Activated CD8-positive, alpha-beta T cell treated with anti-CD3 and anti-CD28 coated beads, Interleukin-2, amount 10 ng/mL, durations not matched to agents 7 days and 5 days (primary cell): Measurements from ENCODE around the gene CELF4. TPM values are rescaled to one million over a fixed set of nuclear protein-coding genes. Genes with fewer than 3 reads are reported as not detected.

Experiments used
- ATAC-seq: fragments of 150-1000 bp; cut with Tn5 transposase; one replicate; pipeline ENCODE4 v1.10.0; 2021; ENCODE audit warnings: moderate library complexity
- CTCF ChIA-PET: fragments of 350-600 bp; sonication (Branson Sonifier 250); formaldehyde crosslinking; loops from one replicate; lab custom pipeline; 2021; ENCODE audit warnings: antibody characterized with exemption; lab: Charles Lee
- POLR2A ChIA-PET: fragments of 350-600 bp; sonication (Branson Sonifier 250); formaldehyde crosslinking; loops from one replicate; lab custom pipeline; 2021; ENCODE audit warnings: antibody characterized with exemption; lab: Charles Lee
- DNase-seq: peaks from one replicate; pipeline ENCODE4 v3.0.0-alpha.2; 2020
- H3K27ac Mint-ChIP-seq: one replicate; pipeline ENCODE4 v1.8.0; 2021; ENCODE audit warnings: mild to moderate bottlenecking, mixed read lengths
- H3K27me3 Mint-ChIP-seq: one replicate; pipeline ENCODE4 v1.8.0; 2021; ENCODE audit warnings: low read depth, mixed read lengths
- H3K36me3 Mint-ChIP-seq: one replicate; pipeline ENCODE4 v1.8.0; 2021; ENCODE audit warnings: low read depth, mixed read lengths
- H3K4me1 Mint-ChIP-seq: one replicate; pipeline ENCODE4 v1.8.0; 2021; ENCODE audit warnings: low read depth, mixed read lengths
- H3K4me3 Mint-ChIP-seq: one replicate; pipeline ENCODE4 v1.8.0; 2021; ENCODE audit warnings: mild to moderate bottlenecking, mixed read lengths
- H3K9me3 Mint-ChIP-seq: one replicate; pipeline ENCODE4 v1.8.0; 2022; ENCODE audit warnings: mixed read lengths; ENCODE audit not compliant: insufficient read depth
- total RNA-seq, 2 experiments: library from RNA; stranded (reverse); gene quantifications; one replicate each; pipeline ENCODE4 v1.2.3, GENCODE V29; 2021

CELF4 gene
- total RNA-seq, 2 experiments from 2014 or later: not detected

DNA sequence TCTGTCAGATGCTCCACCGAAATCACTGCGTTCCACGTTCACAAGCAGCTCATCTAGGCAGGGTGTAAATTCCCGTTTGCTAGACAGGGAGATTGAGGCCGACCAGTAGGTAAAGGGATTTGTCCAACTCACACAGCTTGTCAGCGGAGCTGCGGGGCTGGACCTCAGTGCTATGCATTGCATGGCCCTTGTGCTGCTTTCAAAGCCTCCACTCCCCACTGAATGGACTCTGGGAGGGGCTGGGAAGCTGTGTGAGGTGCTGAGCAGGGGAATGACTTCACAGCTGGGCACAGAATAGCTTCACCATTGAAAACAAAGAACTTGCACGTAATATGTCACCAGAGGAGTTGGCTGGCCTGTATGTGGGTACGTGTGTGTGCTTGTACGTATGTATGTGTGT is 21.4 kb downstream of the CELF4 start:
- ATAC-seq (no peak), DNase-seq (no peak)
- Mint-ChIP-seq H3K27ac (no peak overlapping the region), H3K27me3 (peaks cover 4% of the 10 kb centered on the region), H3K4me1 (no peaks in the 10 kb centered on the region), H3K36me3 (no peaks in the 10 kb centered on the region), H3K9me3 (no peaks in the 10 kb centered on the region), H3K4me3 (no peak overlapping the region)
- ChIA-PET POLR2A (no interaction called here), CTCF (interaction anchor here (0.7 kb wide), 1 partner anchor 92 kb away, joined by 3 read pairs; no protein-coding TSS in a partner anchor)

DNA sequence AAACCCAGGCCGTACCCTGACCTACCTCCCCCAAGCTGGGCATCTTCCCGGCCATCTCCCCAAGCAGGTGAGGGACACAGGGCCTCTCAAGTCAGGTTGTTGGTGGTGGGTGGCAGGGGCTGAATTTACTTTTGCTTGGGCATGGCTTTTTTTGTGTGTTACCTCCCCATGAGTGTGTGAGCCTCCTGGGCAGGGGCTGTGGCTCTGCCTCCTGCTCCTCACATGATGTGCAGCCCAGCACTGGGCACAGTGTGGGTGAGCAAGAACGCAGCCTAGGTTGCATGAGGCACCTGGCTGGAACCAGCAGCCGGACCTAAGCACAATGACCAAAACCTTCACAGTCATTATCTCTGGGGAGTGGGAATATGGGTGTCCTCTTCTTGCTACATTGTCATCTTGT is 22.3 kb downstream of the CELF4 start:
- no peak for ATAC-seq
- peaks cover 4% of the 10 kb centered on the region for H3K27me3 Mint-ChIP-seq
- H3K4me3 Mint-ChIP-seq: no peak overlapping the region
- no peak overlapping the region for H3K27ac Mint-ChIP-seq
- DNase-seq: no peak
- ChIA-PET CTCF (no interaction called here), POLR2A (no interaction called here)
- H3K36me3 Mint-ChIP-seq: no peaks in the 10 kb centered on the region
- H3K4me1 Mint-ChIP-seq: no peaks in the 10 kb centered on the region
- no peaks in the 10 kb centered on the region for H3K9me3 Mint-ChIP-seq

DNA sequence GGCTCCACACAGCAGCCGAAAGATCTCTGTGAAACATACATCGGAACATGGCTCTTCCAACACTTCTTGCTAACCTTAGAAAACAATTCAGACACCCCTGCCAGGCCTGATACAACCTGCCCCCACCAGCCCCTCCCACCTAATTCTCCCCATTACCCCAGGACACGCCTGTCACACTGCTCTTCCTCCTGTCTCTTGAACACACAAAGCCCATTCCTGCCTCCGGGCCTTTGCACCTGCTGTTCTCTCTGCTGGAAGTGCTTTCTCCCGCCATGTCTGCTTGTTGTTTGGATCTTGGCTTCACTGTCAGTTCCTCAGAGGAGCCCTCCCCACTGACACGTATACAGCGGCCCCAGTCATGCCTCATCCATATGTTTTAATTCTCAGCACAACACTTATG is 24.1 kb downstream of the CELF4 start:
- DNase-seq (no peak), ATAC-seq (no peak)
- H3K27me3 Mint-ChIP-seq: peaks cover 4% of the 10 kb centered on the region
- H3K4me3 Mint-ChIP-seq: no peak overlapping the region
- no peak overlapping the region for H3K27ac Mint-ChIP-seq
- ChIA-PET CTCF (no interaction called here), POLR2A (no interaction called here)
- H3K36me3 Mint-ChIP-seq: no peaks in the 10 kb centered on the region
- no peaks in the 10 kb centered on the region for H3K4me1 Mint-ChIP-seq
- H3K9me3 Mint-ChIP-seq: no peaks in the 10 kb centered on the region

DNA sequence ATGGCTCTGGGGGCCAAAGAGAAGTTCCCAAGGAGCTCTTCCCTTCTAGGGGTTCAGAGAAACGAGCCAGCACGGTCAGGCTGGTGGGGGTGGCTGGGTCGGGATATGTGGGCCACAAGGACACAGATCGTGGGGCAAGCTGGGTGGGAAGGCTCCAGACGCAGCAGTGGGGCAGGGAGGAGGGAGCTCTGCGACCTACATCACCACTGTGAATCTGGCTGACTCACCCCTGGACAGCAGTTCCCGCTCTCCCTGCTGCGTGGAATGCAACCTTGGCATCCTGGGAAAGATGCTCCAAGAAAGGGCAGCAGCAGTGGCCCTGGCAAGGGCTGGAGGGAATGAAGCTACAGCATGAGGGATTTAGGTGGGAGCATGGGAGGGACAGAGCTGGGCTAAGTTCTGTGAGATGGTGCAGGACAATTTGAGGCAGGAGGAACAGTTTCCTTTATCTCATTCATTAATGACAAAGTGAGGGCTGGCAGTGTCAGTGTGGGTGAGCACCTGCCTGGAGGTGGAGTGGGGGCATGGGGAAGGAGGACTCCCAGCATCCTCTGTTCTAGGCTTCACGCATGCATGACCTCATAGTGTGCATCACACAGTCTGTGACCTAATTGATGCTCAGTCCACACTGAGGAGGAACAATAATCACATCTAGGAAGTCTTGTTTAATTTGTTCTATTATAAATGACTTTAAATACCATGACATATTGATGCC is 25.0 kb downstream of the CELF4 start:
- peaks cover 4% of the 10 kb centered on the region for H3K27me3 Mint-ChIP-seq
- POLR2A ChIA-PET: no interaction called here
- no peak overlapping the region for H3K27ac Mint-ChIP-seq
- CTCF ChIA-PET: no interaction called here
- no peak for DNase-seq
- H3K4me1 Mint-ChIP-seq: no peaks in the 10 kb centered on the region
- no peak for ATAC-seq
- H3K36me3 Mint-ChIP-seq: no peaks in the 10 kb centered on the region
- no peaks in the 10 kb centered on the region for H3K9me3 Mint-ChIP-seq
- H3K4me3 Mint-ChIP-seq: no peak overlapping the region

DNA sequence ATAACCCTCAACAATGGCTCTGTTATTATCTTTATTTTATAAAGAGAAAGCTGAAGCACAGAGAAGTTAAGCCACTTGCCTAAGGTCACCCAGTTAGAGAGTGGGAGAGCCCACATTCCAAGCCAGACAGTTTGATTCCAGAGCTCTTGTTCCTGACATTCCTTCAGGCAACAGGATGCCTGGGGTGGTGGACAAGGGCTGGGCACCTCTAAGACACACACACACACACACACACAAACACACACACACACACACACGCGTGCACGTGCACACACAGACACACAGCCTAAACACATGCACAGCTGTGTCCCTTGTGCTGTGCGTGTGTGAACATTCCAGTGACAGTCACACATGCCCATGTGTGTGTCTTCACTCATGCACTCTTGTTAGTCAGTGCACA is 26.4 kb downstream of the CELF4 start:
- Mint-ChIP-seq H3K4me3 (no peak overlapping the region), H3K9me3 (no peaks in the 10 kb centered on the region), H3K27ac (no peak overlapping the region), H3K36me3 (no peaks in the 10 kb centered on the region), H3K4me1 (no peaks in the 10 kb centered on the region), H3K27me3 (peaks cover 4% of the 10 kb centered on the region)
- ATAC-seq (no peak), DNase-seq (no peak)
- ChIA-PET POLR2A (no interaction called here), CTCF (no interaction called here)

DNA sequence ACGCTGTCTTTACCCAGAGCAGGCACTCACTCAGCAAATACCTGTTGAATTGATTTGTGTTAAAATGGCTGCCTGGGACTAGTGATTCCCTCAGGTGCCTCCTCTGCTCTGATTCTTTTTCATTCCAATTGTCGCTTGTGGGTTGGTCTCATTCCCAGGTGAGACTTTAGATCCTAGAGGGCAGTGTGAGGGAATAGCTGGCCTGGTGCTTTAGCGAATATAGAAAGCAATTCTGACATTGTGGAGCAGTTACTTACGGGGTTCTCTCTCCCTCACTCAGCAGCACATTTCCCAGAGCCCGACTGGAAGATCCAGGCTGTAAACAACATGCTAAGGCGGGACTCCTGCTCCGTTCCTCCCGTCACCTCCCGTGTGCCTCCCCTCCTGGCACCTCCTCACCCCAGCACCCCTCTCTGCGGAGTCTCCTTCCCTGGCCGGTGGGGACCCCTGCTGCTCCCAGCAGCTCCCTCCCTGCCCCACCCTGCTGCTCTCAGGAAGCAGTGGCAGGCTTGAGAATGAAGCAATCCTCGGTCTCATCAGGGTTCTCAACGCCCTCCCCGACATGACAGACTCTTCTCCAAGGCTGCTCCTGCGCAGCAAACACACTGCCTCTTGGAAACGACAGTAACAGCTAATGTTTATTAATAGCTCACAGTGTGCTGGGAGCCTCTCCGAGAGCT is 26.9 kb downstream of the CELF4 start:
- Mint-ChIP-seq H3K36me3 (no peaks in the 10 kb centered on the region), H3K9me3 (no peaks in the 10 kb centered on the region), H3K27ac (no peak overlapping the region), H3K27me3 (peaks cover 4% of the 10 kb centered on the region), H3K4me1 (no peaks in the 10 kb centered on the region), H3K4me3 (no peak overlapping the region)
- ChIA-PET CTCF (no interaction called here), POLR2A (no interaction called here)
- DNase-seq (no peak), ATAC-seq (no peak)

DNA sequence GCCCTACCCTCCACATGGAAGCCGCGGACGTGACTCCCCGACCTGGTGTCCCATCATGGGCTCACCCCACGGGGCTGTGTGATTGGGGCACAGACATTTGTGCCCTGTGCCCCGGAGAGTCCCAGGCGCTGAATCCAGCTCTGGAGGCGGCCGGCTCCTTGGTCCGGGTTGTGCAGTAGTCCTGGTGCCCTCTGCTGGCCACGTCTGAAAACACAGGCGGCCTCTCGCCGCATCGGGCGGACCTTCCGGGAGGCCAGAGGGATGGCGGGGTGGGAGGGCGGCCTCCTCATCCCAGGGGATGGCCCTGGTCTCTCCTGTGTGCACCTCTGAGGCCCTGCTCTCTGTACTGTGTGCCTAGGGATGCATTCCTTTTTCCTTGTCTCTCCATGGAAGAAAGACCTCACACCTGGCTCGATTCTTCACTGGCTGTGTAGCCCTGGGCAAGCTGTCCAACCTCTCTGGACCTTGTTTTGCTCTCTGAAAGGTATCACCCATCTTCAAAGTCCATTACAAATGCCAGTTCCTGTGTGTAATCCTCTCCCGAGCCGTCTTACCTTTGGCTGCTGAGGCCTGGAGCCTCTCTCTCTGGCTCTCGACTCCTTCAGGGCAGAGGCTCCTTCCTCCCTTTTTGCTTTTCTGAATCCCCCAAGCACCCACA is 27.6 kb downstream of the CELF4 start:
- ATAC-seq: peak; percentile 79
- no peak overlapping the region for H3K27ac Mint-ChIP-seq
- H3K27me3 Mint-ChIP-seq: peaks cover 4% of the 10 kb centered on the region
- POLR2A ChIA-PET: no interaction called here
- DNase-seq: peak; percentile 59
- H3K4me3 Mint-ChIP-seq: no peak overlapping the region
- CTCF ChIA-PET: no interaction called here
- H3K36me3 Mint-ChIP-seq: no peaks in the 10 kb centered on the region
- H3K9me3 Mint-ChIP-seq: no peaks in the 10 kb centered on the region
- no peaks in the 10 kb centered on the region for H3K4me1 Mint-ChIP-seq

DNA sequence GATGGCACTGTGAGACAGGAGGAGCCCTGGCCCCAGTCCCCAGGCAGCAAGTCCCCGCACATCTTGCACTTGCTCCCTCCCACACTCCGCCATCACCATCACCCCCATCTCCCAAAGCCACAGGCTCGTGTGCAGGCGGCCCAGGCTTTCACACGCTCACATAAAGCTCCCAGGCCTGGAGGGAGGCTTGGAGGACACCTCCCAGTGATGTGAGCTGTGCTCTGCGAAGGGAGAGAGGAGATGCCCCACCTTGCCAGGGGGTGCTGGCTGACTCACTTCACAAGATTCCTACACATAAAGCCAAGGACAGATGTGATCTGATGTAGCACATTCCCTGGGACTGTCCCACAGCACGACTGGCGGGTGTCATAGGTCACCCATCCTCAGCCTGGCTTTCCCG is 28.9 kb downstream of the CELF4 start:
- Mint-ChIP-seq H3K4me3 (no peak overlapping the region), H3K9me3 (no peaks in the 10 kb centered on the region), H3K27me3 (peaks cover 4% of the 10 kb centered on the region), H3K27ac (no peak overlapping the region), H3K36me3 (no peaks in the 10 kb centered on the region), H3K4me1 (no peaks in the 10 kb centered on the region)
- ATAC-seq: no peak
- POLR2A ChIA-PET: no interaction called here
- CTCF ChIA-PET: no interaction called here
- no peak for DNase-seq

DNA sequence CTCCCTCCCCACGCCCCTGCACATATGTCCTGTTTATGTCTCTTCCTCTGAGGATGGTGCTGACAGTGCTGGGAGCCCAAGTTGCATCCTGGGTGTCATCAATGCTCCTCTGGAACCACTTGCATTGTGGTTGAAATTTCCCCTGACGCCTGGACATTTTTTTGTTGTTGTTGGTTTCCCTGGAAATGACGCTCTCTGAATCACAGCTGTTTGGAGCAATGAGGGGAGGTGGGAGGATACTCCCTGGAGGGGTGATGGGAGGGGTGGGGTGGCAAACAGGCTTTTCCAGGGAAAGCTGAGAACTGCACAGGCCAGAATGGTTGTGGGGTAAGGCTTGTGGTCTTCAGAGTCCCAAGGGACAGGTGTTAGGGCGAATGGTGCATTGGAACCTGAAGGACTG is 29.6 kb downstream of the CELF4 start:
- CTCF ChIA-PET: no interaction called here
- Mint-ChIP-seq H3K27me3 (no peaks in the 10 kb centered on the region), H3K4me1 (no peaks in the 10 kb centered on the region), H3K36me3 (no peaks in the 10 kb centered on the region), H3K9me3 (no peaks in the 10 kb centered on the region), H3K27ac (no peak overlapping the region), H3K4me3 (no peak overlapping the region)
- no peak for DNase-seq
- POLR2A ChIA-PET: no interaction called here
- ATAC-seq: no peak

DNA sequence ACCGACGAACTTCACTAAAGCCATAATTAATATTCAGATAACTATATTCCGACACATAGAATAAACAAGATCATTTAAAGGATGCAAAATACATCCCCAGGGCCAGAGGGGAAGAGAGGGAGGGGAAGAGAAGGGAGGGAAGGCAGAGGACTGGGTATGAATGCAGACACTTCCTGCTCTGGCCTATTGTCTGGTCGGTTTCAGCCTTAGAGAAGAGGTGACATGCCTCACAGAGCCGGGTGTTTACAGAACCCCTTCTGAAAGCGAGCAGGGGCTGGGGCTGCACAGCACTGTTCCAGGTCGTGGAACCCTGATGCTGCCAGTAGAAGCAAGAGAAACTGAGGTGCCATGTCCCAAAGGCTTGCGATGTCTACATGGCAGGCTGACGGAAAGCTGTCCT is 31.0 kb downstream of the CELF4 start:
- no peak for ATAC-seq

DNA sequence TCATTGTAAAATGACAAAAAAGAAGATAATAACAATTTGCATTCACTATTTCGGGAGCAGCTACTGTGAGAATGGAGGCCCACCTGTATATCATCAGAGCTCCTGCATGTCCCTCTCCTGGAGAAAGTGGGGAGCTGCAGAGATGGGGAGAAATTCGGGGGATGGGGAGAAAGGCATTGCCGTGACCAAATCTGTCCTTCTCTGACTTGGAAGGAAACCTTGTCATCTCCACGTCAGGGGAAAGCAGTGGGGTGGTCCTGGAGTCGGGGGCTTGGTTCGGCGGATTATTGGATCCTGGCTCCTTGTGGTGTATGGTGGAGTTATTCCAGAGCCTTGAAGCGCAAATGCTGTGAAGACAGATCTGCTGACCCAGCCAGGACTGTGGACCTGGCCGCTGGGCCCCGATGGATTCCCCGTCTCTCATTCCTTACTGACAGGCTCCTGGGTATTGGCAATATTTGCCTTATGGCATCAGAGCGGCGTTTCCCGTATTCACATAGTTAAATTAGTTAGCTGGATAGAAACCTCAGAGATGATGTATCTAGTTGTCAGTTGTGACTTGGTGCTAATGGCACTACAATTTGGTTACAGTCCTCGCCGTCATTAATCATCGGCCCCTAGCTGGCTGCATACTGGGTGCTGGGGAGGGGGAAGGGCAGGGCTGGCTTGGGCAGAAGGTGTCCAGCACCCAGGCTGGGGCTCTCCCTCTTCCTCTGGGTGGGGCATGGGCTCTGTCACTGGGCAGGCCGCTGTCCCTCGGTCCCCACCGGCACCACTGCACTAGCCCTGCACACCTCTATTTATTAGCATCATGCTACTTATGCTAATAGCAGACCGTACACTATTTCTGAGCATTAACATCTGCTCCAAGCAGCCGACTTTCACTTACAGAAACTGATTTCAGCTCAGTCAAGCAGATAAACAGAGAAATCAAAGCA is 31.7 kb downstream of the CELF4 start:
- no peaks in the 10 kb centered on the region for H3K27me3 Mint-ChIP-seq
- POLR2A ChIA-PET: no interaction called here
- DNase-seq (no peak), ATAC-seq (no peak)
- H3K9me3 Mint-ChIP-seq: no peaks in the 10 kb centered on the region
- CTCF ChIA-PET: no interaction called here
- no peaks in the 10 kb centered on the region for H3K4me1 Mint-ChIP-seq
- no peaks in the 10 kb centered on the region for H3K36me3 Mint-ChIP-seq
- H3K4me3 Mint-ChIP-seq: no peak overlapping the region
- no peak overlapping the region for H3K27ac Mint-ChIP-seq

More for the DNA sequence above, 31.0 kb downstream of the CELF4 start:
- Mint-ChIP-seq H3K4me3 (no peak overlapping the region), H3K27me3 (no peaks in the 10 kb centered on the region), H3K36me3 (no peaks in the 10 kb centered on the region), H3K27ac (no peak overlapping the region), H3K4me1 (no peaks in the 10 kb centered on the region), H3K9me3 (no peaks in the 10 kb centered on the region)
- CTCF ChIA-PET: no interaction called here
- DNase-seq: no peak
- POLR2A ChIA-PET: no interaction called here
